HepG2 (cell line): ENCODE measurements around the gene RAET1E. TPM values are rescaled to one million over a fixed set of nuclear protein-coding genes. Genes with fewer than 3 reads are reported as not detected.

Experiments used
- ATF3 ChIP-seq: sonication (generic); formaldehyde crosslinking; IDR thresholded peaks from 2 replicates; pipeline ENCODE4 v1.4.0; 2020; ENCODE audit warnings: missing genetic modification reagents
- CENPT ChIP-seq: sonication (generic); formaldehyde crosslinking; IDR thresholded peaks from 2 replicates; pipeline ENCODE4 v1.8.0; 2022; ENCODE audit warnings: low read depth, mild to moderate bottlenecking, moderate library complexity, missing genetic modification reagents
- NFAT5 ChIP-seq: sonication (generic); formaldehyde crosslinking; IDR thresholded peaks from 2 replicates; pipeline ENCODE4 v1.4.0; 2020; ENCODE audit warnings: missing genetic modification reagents
- NFE2L1 ChIP-seq: sonication (generic); formaldehyde crosslinking; IDR thresholded peaks from 2 replicates; pipeline ENCODE4 v1.4.0; 2020; ENCODE audit warnings: missing genetic modification reagents, mild to moderate bottlenecking, borderline replicate concordance
- NFIC ChIP-seq: IDR thresholded peaks from 2 replicates; pipeline ENCODE4 v1.6.1; 2012; ENCODE audit warnings: mild to moderate bottlenecking, low read length, inconsistent platforms
- SMAD9 ChIP-seq: sonication (generic); formaldehyde crosslinking; IDR thresholded peaks from 2 replicates; pipeline ENCODE4 v1.5.1; 2020; ENCODE audit warnings: mild to moderate bottlenecking, missing genetic modification reagents
- TAF15 ChIP-seq: fragments of 200-400 bp; formaldehyde crosslinking; IDR thresholded peaks from one replicate; pipeline ENCODE4 v1.6.1; 2018; ENCODE audit warnings: mild to moderate bottlenecking, low read depth, low read length; ENCODE audit not compliant: poor library complexity, severe bottlenecking
- TOPORS ChIP-seq: sonication (generic); formaldehyde crosslinking; IDR thresholded peaks from 2 replicates; pipeline ENCODE4 v1.8.0; 2023; ENCODE audit warnings: mild to moderate bottlenecking, missing genetic modification reagents
- ZBTB8A ChIP-seq: sonication (generic); formaldehyde crosslinking; IDR thresholded peaks from 2 replicates; pipeline ENCODE4 v1.4.0; 2020; ENCODE audit warnings: mild to moderate bottlenecking, low read depth, missing genetic modification reagents, borderline replicate concordance
- ZFP91 ChIP-seq: sonication (generic); formaldehyde crosslinking; IDR thresholded peaks from 2 replicates; pipeline ENCODE4 v1.9.0; 2022; ENCODE audit warnings: missing genetic modification reagents, mild to moderate bottlenecking, borderline replicate concordance
- ZGPAT ChIP-seq: IDR thresholded peaks from 2 replicates; pipeline ENCODE4 v1.6.1; 2016; ENCODE audit warnings: mild to moderate bottlenecking
- ZNF317 ChIP-seq: sonication (generic); formaldehyde crosslinking; IDR thresholded peaks from 2 replicates; pipeline ENCODE4 v1.5.0; 2020; ENCODE audit warnings: mild to moderate bottlenecking, missing genetic modification reagents
- ZNF609 ChIP-seq: sonication (generic); formaldehyde crosslinking; IDR thresholded peaks from 2 replicates; pipeline ENCODE4 v1.4.0; 2020; ENCODE audit warnings: mild to moderate bottlenecking, missing genetic modification reagents, borderline replicate concordance
- ZNF775 ChIP-seq: sonication (generic); formaldehyde crosslinking; IDR thresholded peaks from 2 replicates; pipeline ENCODE4 v1.4.0; 2020; ENCODE audit warnings: missing genetic modification reagents, mild to moderate bottlenecking, moderate library complexity, borderline replicate concordance
- ZNF891 ChIP-seq: sonication (generic); formaldehyde crosslinking; IDR thresholded peaks from 2 replicates; pipeline ENCODE4 v1.5.0; 2020; ENCODE audit warnings: mild to moderate bottlenecking, missing genetic modification reagents
- ZSCAN29 ChIP-seq: sonication (generic); formaldehyde crosslinking; conservative IDR thresholded peaks from 2 replicates; pipeline ENCODE4 v1.4.0; 2020; ENCODE audit warnings: mild to moderate bottlenecking, missing genetic modification reagents
- polyA plus RNA-seq, 8 experiments: library from polyadenylated mRNA; depleted of rRNA in 3 of 8; stranded (reverse) in 7 of 8; unstranded in 1 of 8; fragments of >200 nt; fragmentation: Illumina TruSeq in 4 of 8; extraction: Trizol in 4 of 8; gene quantifications; 2 replicates each; pipeline versions ENCODE4 v1.2.1 to v1.2.3, GENCODE V29; 2011 to 2016; ENCODE audit warnings: low read depth in 4 of 8, missing spikeins in 1 of 8, mixed read lengths in 1 of 8; ENCODE audit not compliant: insufficient read depth in 1 of 8
- total RNA-seq, 5 experiments: library from RNA; depleted of rRNA; stranded (reverse); fragments of >200 nt; fragmentation: Illumina TruSeq; extraction: Trizol; gene quantifications; 2 replicates each; pipeline ENCODE4 v1.2.3, GENCODE V29; 2016; ENCODE audit warnings: low read depth in 1 of 5

Gene RAET1E
- total and polyA plus RNA-seq, 2 of the 13 experiments (the other 11 are each of a cell fraction or from before 2014, with no cell fraction given), result not detected

DNA sequence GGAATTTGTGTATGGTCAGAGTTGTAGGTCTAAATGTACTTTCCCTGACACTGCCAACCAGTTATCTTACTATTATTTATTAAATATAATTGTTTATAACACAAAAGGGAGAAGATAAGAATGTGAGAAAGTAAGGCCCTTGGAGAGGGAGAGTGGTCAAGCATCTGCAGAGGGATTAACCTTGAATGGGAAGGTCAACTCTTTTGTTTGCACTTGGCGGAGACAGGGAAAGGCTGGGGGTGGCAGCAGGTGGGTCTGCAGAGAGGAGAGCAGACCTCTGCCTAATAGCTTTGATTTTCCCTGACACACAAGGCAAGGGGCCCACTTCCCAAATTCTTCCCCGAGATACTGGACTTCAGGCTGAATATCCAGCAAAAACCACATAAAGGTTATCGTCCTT is 38.0 kb downstream of the RAET1E start (continued):
- TF ChIP-seq ZNF609 (CRISPR knock-in tag), result 0 out of 2 replicates have a peak, but pooled peaks have one; percentile 21
- TF ChIP-seq ZNF317 (CRISPR knock-in tag), result no peak
- no peak for TF ChIP-seq ZBTB8A (CRISPR knock-in tag)
- no peak for TF ChIP-seq ZSCAN29 (CRISPR knock-in tag)
- TF ChIP-seq TOPORS, result no peak
- no peak for TF ChIP-seq TAF15
- no peak for TF ChIP-seq ZFP91 (CRISPR knock-in tag)
- no peak for TF ChIP-seq NFAT5
- TF ChIP-seq ATF3, result no peak
- no peak for TF ChIP-seq ZNF891
- no peak for TF ChIP-seq NFE2L1 (CRISPR knock-in tag)
- 0 out of 2 replicates have a peak, but pooled peaks have one; percentile 30 for TF ChIP-seq ZNF775 (CRISPR knock-in tag)
- TF ChIP-seq NFIC, result no peak; the same call in 1 of the 2 replicates
- TF ChIP-seq ZGPAT, result no peak
- TF ChIP-seq SMAD9 (CRISPR knock-in tag), result no peak
- TF ChIP-seq CENPT, result no peak
